Omental fat pad (tissue), 4 donors: ENCODE data around the gene NALCN. TPM values are rescaled to one million over a fixed set of nuclear protein-coding genes. Genes with fewer than 3 reads are reported as not detected.

Experiments used
- ATAC-seq: fragments of 150-250 bp; one replicate; pipeline ENCODE4 v1.9.1; 2016; ENCODE audit warnings: mild to moderate bottlenecking, moderate library complexity; ENCODE audit not compliant: low FRiP score
- DNase-seq: peaks from one replicate; pipeline ENCODE4 v3.0.0-alpha.2; 2019; ENCODE audit warnings: low spot score
- CTCF ChIP-seq, 3 donors: fragments of 450-650 bp; IDR thresholded peaks; one replicate each; pipeline ENCODE4 v1.5.1; 2016 to 2017; ENCODE audit warnings: antibody characterized with exemption in 3 of 3, mild to moderate bottlenecking in 3 of 3, moderate library complexity in 2 of 3
- total RNA-seq, 4 donors: library from RNA; depleted of rRNA; stranded (reverse); fragments of >200 nt; gene quantifications; one replicate each; pipeline ENCODE4 v1.1.0, GENCODE V29; 2016

Gene NALCN
- total RNA-seq, 4 donors from 2014 or later: 0.28 to 0.84 (median 0.38) TPM

GRCh38 chr13:101248739-101249514 is 167.4 kb downstream of the NALCN start:
- DNase-seq (no peak), ATAC-seq (no peak)
- TF ChIP-seq CTCF (IDR thresholded peaks at IDR 0.05): no peak

GRCh38 chr13:101242720-101243119 is 173.6 kb downstream of the NALCN start:
- DNase-seq (no peak), ATAC-seq (no peak)
- TF ChIP-seq CTCF (IDR thresholded peaks at IDR 0.05): no peak

- TF ChIP-seq CTCF (IDR thresholded peaks at IDR 0.05): no peak
- DNase-seq (no peak), ATAC-seq (no peak)
These were observed 177.8 kb downstream of the NALCN start for GRCh38 chr13:101238555-101238954.

GRCh38 chr13:101231751-101232428 is 184.4 kb downstream of the NALCN start:
- DNase-seq (no peak), ATAC-seq (no peak)
- TF ChIP-seq CTCF (IDR thresholded peaks at IDR 0.05): no peak

GRCh38 chr13:101230271-101230890 is 185.9 kb downstream of the NALCN start:
- no peak for TF ChIP-seq CTCF (IDR thresholded peaks at IDR 0.05)
- DNase-seq (no peak), ATAC-seq (no peak)

- DNase-seq (no peak), ATAC-seq (no peak)
- TF ChIP-seq CTCF (IDR thresholded peaks at IDR 0.05): no peak
These were observed 196.6 kb downstream of the NALCN start for GRCh38 chr13:101219609-101220265.
